Activated naive CD4-positive, alpha-beta T cell treated with anti-CD3 and anti-CD28 coated beads, Interleukin-2, amount 50 U/mL, for 24 hours (primary cell): ENCODE data around the gene CTNNBL1.

Source experiments
- H3K27ac Mint-ChIP-seq: one replicate; pipeline ENCODE4 v1.8.0; 2021; ENCODE audit warnings: mild to moderate bottlenecking, mixed read lengths
- H3K27me3 Mint-ChIP-seq: one replicate; pipeline ENCODE4 v1.8.0; 2021; ENCODE audit warnings: mixed read lengths
- H3K36me3 Mint-ChIP-seq: one replicate; pipeline ENCODE4 v1.8.0; 2021; ENCODE audit warnings: mixed read lengths
- H3K4me1 Mint-ChIP-seq: one replicate; pipeline ENCODE4 v1.8.0; 2021; ENCODE audit warnings: mixed read lengths
- H3K4me3 Mint-ChIP-seq: one replicate; pipeline ENCODE4 v1.8.0; 2021; ENCODE audit warnings: mild to moderate bottlenecking, mixed read lengths
- H3K9me3 Mint-ChIP-seq: one replicate; pipeline ENCODE4 v1.8.0; 2021; ENCODE audit warnings: mixed read lengths

Gene CTNNBL1

GRCh38 chr20:37903317-37904007 lies 209.6 kb downstream of the CTNNBL1 start:
- no peaks in the 10 kb centered on the region for H3K36me3 Mint-ChIP-seq
- H3K4me1 Mint-ChIP-seq: peaks cover 11% of the 10 kb centered on the region
- no peak overlapping the region for H3K27ac Mint-ChIP-seq
- peaks cover 50% of the 10 kb centered on the region for H3K27me3 Mint-ChIP-seq
- no peaks in the 10 kb centered on the region for H3K9me3 Mint-ChIP-seq
- peak overlapping the region; percentile 82 for H3K4me3 Mint-ChIP-seq

GRCh38 chr20:37904008-37904642 lies 210.3 kb downstream of the CTNNBL1 start:
- peaks cover 11% of the 10 kb centered on the region for H3K4me1 Mint-ChIP-seq
- H3K9me3 Mint-ChIP-seq: no peaks in the 10 kb centered on the region
- H3K4me3 Mint-ChIP-seq: peak overlapping the region; percentile 82
- no peaks in the 10 kb centered on the region for H3K36me3 Mint-ChIP-seq
- no peak overlapping the region for H3K27ac Mint-ChIP-seq
- H3K27me3 Mint-ChIP-seq: peaks cover 50% of the 10 kb centered on the region

GRCh38 chr20:37904845-37905373 lies 211.1 kb downstream of the CTNNBL1 start:
- Mint-ChIP-seq H3K27ac (no peak overlapping the region), H3K4me3 (no peak overlapping the region), H3K9me3 (no peaks in the 10 kb centered on the region), H3K36me3 (no peaks in the 10 kb centered on the region), H3K4me1 (peaks cover 11% of the 10 kb centered on the region), H3K27me3 (peaks cover 42% of the 10 kb centered on the region)

GRCh38 chr20:37905671-37906613 lies 212.1 kb downstream of the CTNNBL1 start:
- Mint-ChIP-seq H3K36me3 (no peaks in the 10 kb centered on the region), H3K27ac (no peak overlapping the region), H3K9me3 (no peaks in the 10 kb centered on the region), H3K27me3 (peaks cover 37% of the 10 kb centered on the region), H3K4me3 (no peak overlapping the region), H3K4me1 (peaks cover 11% of the 10 kb centered on the region)

- no peaks in the 10 kb centered on the region for H3K9me3 Mint-ChIP-seq
- H3K27me3 Mint-ChIP-seq: peaks cover 27% of the 10 kb centered on the region
- no peak overlapping the region for H3K27ac Mint-ChIP-seq
- H3K36me3 Mint-ChIP-seq: no peaks in the 10 kb centered on the region
- peaks cover 7% of the 10 kb centered on the region for H3K4me1 Mint-ChIP-seq
- H3K4me3 Mint-ChIP-seq: no peak overlapping the region
These were observed 213.5 kb downstream of the CTNNBL1 start for GRCh38 chr20:37907330-37907676.

GRCh38 chr20:37907677-37908401 lies 214.0 kb downstream of the CTNNBL1 start:
- Mint-ChIP-seq H3K9me3 (no peaks in the 10 kb centered on the region), H3K4me3 (no peak overlapping the region), H3K27me3 (peaks cover 28% of the 10 kb centered on the region), H3K27ac (no peak overlapping the region), H3K4me1 (peaks cover 6% of the 10 kb centered on the region), H3K36me3 (no peaks in the 10 kb centered on the region)

GRCh38 chr20:37911261-37911660 lies 217.4 kb downstream of the CTNNBL1 start:
- peaks cover 15% of the 10 kb centered on the region for H3K4me1 Mint-ChIP-seq
- no peak overlapping the region for H3K4me3 Mint-ChIP-seq
- H3K36me3 Mint-ChIP-seq: no peaks in the 10 kb centered on the region
- no peak overlapping the region for H3K27ac Mint-ChIP-seq
- H3K27me3 Mint-ChIP-seq: peaks cover 11% of the 10 kb centered on the region
- no peaks in the 10 kb centered on the region for H3K9me3 Mint-ChIP-seq

GRCh38 chr20:37911838-37912281 lies 218.0 kb downstream of the CTNNBL1 start:
- H3K36me3 Mint-ChIP-seq: no peaks in the 10 kb centered on the region
- H3K4me3 Mint-ChIP-seq: no peak overlapping the region
- H3K4me1 Mint-ChIP-seq: peaks cover 20% of the 10 kb centered on the region
- peaks cover 16% of the 10 kb centered on the region for H3K27me3 Mint-ChIP-seq
- no peaks in the 10 kb centered on the region for H3K9me3 Mint-ChIP-seq
- no peak overlapping the region for H3K27ac Mint-ChIP-seq

GRCh38 chr20:37912874-37913273 lies 219.0 kb downstream of the CTNNBL1 start:
- no peak overlapping the region for H3K27ac Mint-ChIP-seq
- H3K36me3 Mint-ChIP-seq: no peaks in the 10 kb centered on the region
- H3K4me1 Mint-ChIP-seq: peaks cover 20% of the 10 kb centered on the region
- peaks cover 14% of the 10 kb centered on the region for H3K27me3 Mint-ChIP-seq
- no peak overlapping the region for H3K4me3 Mint-ChIP-seq
- no peaks in the 10 kb centered on the region for H3K9me3 Mint-ChIP-seq

GRCh38 chr20:37913567-37914366 lies 219.9 kb downstream of the CTNNBL1 start:
- Mint-ChIP-seq H3K36me3 (no peaks in the 10 kb centered on the region), H3K9me3 (no peaks in the 10 kb centered on the region), H3K27me3 (peaks cover 11% of the 10 kb centered on the region), H3K4me1 (peaks cover 20% of the 10 kb centered on the region), H3K4me3 (no peak overlapping the region), H3K27ac (no peak overlapping the region)

GRCh38 chr20:37914367-37914671 lies 220.5 kb downstream of the CTNNBL1 start:
- Mint-ChIP-seq H3K4me3 (no peak overlapping the region), H3K27me3 (peaks cover 11% of the 10 kb centered on the region), H3K4me1 (peaks cover 20% of the 10 kb centered on the region), H3K36me3 (no peaks in the 10 kb centered on the region), H3K9me3 (no peaks in the 10 kb centered on the region), H3K27ac (no peak overlapping the region)

- Mint-ChIP-seq H3K9me3 (no peaks in the 10 kb centered on the region), H3K27me3 (peaks cover 11% of the 10 kb centered on the region), H3K36me3 (no peaks in the 10 kb centered on the region), H3K27ac (peak overlapping the region; percentile 60), H3K4me1 (peaks cover 20% of the 10 kb centered on the region), H3K4me3 (peak overlapping the region; percentile 31)
These were observed 221.0 kb downstream of the CTNNBL1 start for GRCh38 chr20:37914672-37915433.

GRCh38 chr20:37915434-37915787 lies 221.6 kb downstream of the CTNNBL1 start:
- Mint-ChIP-seq H3K9me3 (no peaks in the 10 kb centered on the region), H3K36me3 (no peaks in the 10 kb centered on the region), H3K4me1 (peaks cover 20% of the 10 kb centered on the region), H3K27me3 (peaks cover 11% of the 10 kb centered on the region), H3K4me3 (no peak overlapping the region), H3K27ac (no peak overlapping the region)
